HEK293T (cell line): ENCODE data around the gene R3HCC1L.
"Not testable (repeated sequence)": the region's sequence is repeated elsewhere in the genome, so short reads cannot be mapped to it uniquely, and the experiment has no call there.

ENCODE experiments used
- CTCF ChIA-PET: fragments of 350-600 bp; formaldehyde crosslinking; extraction: SDS; loops from one replicate; lab custom pipeline; 2021; ENCODE audit warnings: antibody characterized with exemption, inconsistent platforms; lab: Yijun Ruan, JAX
- POLR2A ChIA-PET: fragments of 350-600 bp; formaldehyde crosslinking; extraction: SDS; loops from one replicate; lab custom pipeline; 2020; ENCODE audit warnings: antibody characterized with exemption, inconsistent platforms; lab: Yijun Ruan, JAX
- DNase-seq: peaks from one replicate; pipeline ENCODE4 v3.0.0; 2012; ENCODE audit warnings: mixed read lengths; ENCODE audit errors: extremely low spot score
- ARNT ChIP-seq: fragments of 450-650 bp; IDR thresholded peaks from 2 replicates; pipeline ENCODE4 v1.6.1; 2017; ENCODE audit warnings: mild to moderate bottlenecking
- BHLHE40 ChIP-seq: fragments of 450-650 bp; IDR thresholded peaks from 2 replicates; pipeline ENCODE4 v1.6.1; 2016; ENCODE audit warnings: mild to moderate bottlenecking, moderate library complexity, borderline replicate concordance
- CTBP1 ChIP-seq: fragments of 450-650 bp; IDR thresholded peaks from 2 replicates; pipeline ENCODE4 v1.6.1; 2016; ENCODE audit warnings: borderline replicate concordance
- ELF4 ChIP-seq: fragments of 450-650 bp; IDR thresholded peaks from 2 replicates; pipeline ENCODE4 v1.6.1; 2017; ENCODE audit warnings: antibody characterized with exemption
- FOXA1 ChIP-seq: fragments of 450-650 bp; IDR thresholded peaks from 2 replicates; pipeline ENCODE4 v1.6.1; 2016; ENCODE audit warnings: mild to moderate bottlenecking
- FOXK2 ChIP-seq: fragments of 450-650 bp; IDR thresholded peaks from 2 replicates; pipeline ENCODE4 v1.6.1; 2016; ENCODE audit warnings: mild to moderate bottlenecking
- FOXM1 ChIP-seq: fragments of 450-650 bp; IDR thresholded peaks from 2 replicates; pipeline ENCODE4 v1.6.1; 2017; ENCODE audit warnings: mild to moderate bottlenecking, borderline replicate concordance
- HDGF ChIP-seq: fragments of 450-650 bp; IDR thresholded peaks from 2 replicates; pipeline ENCODE4 v1.6.1; 2017; ENCODE audit warnings: antibody characterized with exemption, borderline replicate concordance
- L3MBTL2 ChIP-seq: fragments of 450-650 bp; conservative IDR thresholded peaks from 2 replicates; pipeline ENCODE4 v1.6.1; 2016; ENCODE audit warnings: mild to moderate bottlenecking
- LEF1 ChIP-seq: fragments of 450-650 bp; IDR thresholded peaks from 2 replicates; pipeline ENCODE4 v1.6.1; 2017; ENCODE audit warnings: mild to moderate bottlenecking, borderline replicate concordance
- NFRKB ChIP-seq: fragments of 450-650 bp; IDR thresholded peaks from 2 replicates; pipeline ENCODE4 v1.6.1; 2016; ENCODE audit warnings: mild to moderate bottlenecking, moderate library complexity
- PKNOX1 ChIP-seq: fragments of 450-650 bp; IDR thresholded peaks from 2 replicates; pipeline ENCODE4 v1.6.1; 2016
- SP1 ChIP-seq: fragments of 450-650 bp; IDR thresholded peaks from 2 replicates; pipeline ENCODE4 v1.6.1; 2017
- SUZ12 ChIP-seq: fragments of 450-650 bp; IDR thresholded peaks from 2 replicates; pipeline ENCODE4 v1.6.1; 2016; ENCODE audit warnings: mild to moderate bottlenecking
- TARDBP ChIP-seq: fragments of 450-650 bp; IDR thresholded peaks from 2 replicates; pipeline ENCODE4 v1.6.1; 2016
- ZNF384 ChIP-seq: fragments of 450-650 bp; IDR thresholded peaks from 2 replicates; pipeline ENCODE4 v1.6.1; 2016

The R3HCC1L gene

GRCh38 chr10:98223874-98224273 lies 89.4 kb downstream of the R3HCC1L start:
- no peak for DNase-seq
- TF ChIP-seq PKNOX1: 0 out of 2 replicates have a peak, but pooled peaks have one; percentile 13
- no peak for TF ChIP-seq FOXM1
- ChIA-PET CTCF (no interaction called here), POLR2A (no interaction called here)

GRCh38 chr10:98224509-98224908 lies 90.1 kb downstream of the R3HCC1L start:
- CTCF ChIA-PET: no interaction called here
- no peak for DNase-seq
- POLR2A ChIA-PET: no interaction called here
- TF ChIP-seq L3MBTL2 (no peak), NFRKB (no peak)

- POLR2A ChIA-PET: no interaction called here
- TF ChIP-seq LEF1 (no peak), SUZ12 (no peak), SP1 (no peak), HDGF (no peak), FOXA1 (no peak), NFRKB (no peak), BHLHE40 (no peak), ELF4 (no peak), TARDBP (no peak), ARNT (no peak), PKNOX1 (no peak), L3MBTL2 (no peak), FOXK2 (no peak), CTBP1 (no peak), FOXM1 (no peak), ZNF384 (no peak)
- no peak for DNase-seq
- CTCF ChIA-PET: no interaction called here
Observed at GRCh38 chr10:98224996-98225395, 90.5 kb downstream of the R3HCC1L start.

- TF ChIP-seq CTBP1 (no peak), NFRKB (no peak), ZNF384 (no peak), SUZ12 (no peak), TARDBP (no peak), HDGF (no peak), FOXK2 (no peak), FOXM1 (no peak), ARNT (no peak), L3MBTL2 (no peak), BHLHE40 (no peak), PKNOX1 (no peak), FOXA1 (no peak), LEF1 (no peak), ELF4 (no peak), SP1 (no peak)
- ChIA-PET POLR2A (no interaction called here), CTCF (no interaction called here)
- no peak for DNase-seq
Observed at GRCh38 chr10:98226508-98227144, 92.2 kb downstream of the R3HCC1L start.

GRCh38 chr10:98227713-98228112 lies 93.3 kb downstream of the R3HCC1L start:
- POLR2A ChIA-PET, DNase-seq, CTCF ChIA-PET: not testable (repeated sequence)

- POLR2A ChIA-PET, CTCF ChIA-PET, DNase-seq: not testable (repeated sequence)
Observed at GRCh38 chr10:98228266-98228665, 93.8 kb downstream of the R3HCC1L start.

- CTCF ChIA-PET: no interaction called here
- DNase-seq: no peak
- POLR2A ChIA-PET: no interaction called here
- TF ChIP-seq TARDBP (no peak), FOXK2 (no peak), ARNT (no peak), L3MBTL2 (no peak), ELF4 (no peak), NFRKB (no peak), PKNOX1 (no peak), BHLHE40 (no peak), CTBP1 (no peak), LEF1 (no peak)
Observed at GRCh38 chr10:98231417-98231816, 97.0 kb downstream of the R3HCC1L start.
